Caki2 (cell line): Measurements from ENCODE around the gene RABGAP1L. TPM values are rescaled to one million over a fixed set of nuclear protein-coding genes. Genes with fewer than 3 reads are reported as not detected.
"Not testable (repeated sequence)": the region's sequence is repeated elsewhere in the genome, so short reads cannot be mapped to it uniquely, and the experiment has no call there.

Experiments used
- DNase-seq: peaks from one replicate; pipeline ENCODE4 v3.0.0-alpha.2; 2015; ENCODE audit warnings: low read depth
- in situ Hi-C: cut with HindIII; loops from 2 replicates; pipeline ENCODE4 v1.10.0; 2016; ENCODE audit warnings: low sequenced_read_pairs, low pct_unique_long_range_greater_than_20kb, mixed read lengths
- total RNA-seq: library from RNA; depleted of rRNA; stranded (reverse); fragments of >200 nt; shearing (Covaris generic); gene quantifications from 2 replicates; pipeline ENCODE4 v1.2.3, GENCODE V29; 2014; ENCODE audit warnings: low replicate concordance

The RABGAP1L gene
- total RNA-seq, 1 experiment from 2014 or later = 6.8 TPM

DNA sequence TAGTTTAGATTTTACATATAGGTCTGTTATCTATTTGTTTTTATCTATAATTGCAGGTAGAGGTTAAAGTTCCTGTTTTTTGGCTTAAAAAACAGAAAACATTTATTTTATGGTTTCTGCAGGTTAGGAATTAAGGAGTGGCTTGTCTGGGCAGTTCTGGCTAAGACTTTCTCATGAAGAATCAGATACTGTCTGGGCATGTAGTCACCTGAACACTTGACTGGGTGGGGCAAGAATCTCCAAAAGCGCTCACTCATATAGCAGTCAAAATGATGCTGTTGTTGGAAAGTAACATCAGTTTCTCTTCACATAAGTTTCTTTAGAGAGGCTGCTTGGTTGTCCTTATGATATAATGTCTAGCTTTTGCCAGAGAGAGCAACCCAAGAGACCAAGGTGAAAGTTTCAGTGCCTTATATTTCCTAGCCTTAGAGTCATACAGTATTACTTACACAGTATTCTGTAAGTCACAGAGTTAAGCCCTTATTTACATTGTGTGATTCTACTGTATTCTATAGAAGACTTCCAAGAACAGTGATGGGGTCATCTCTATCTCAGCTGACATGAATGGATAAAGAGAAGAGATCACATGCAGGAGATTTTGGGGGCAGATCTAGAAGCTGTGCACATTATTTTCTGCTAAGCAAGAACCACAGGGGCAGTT lies 163.0 kb downstream of the RABGAP1L start:
- DNase-seq = no peak
- in situ Hi-C loops = no loop called here

DNA sequence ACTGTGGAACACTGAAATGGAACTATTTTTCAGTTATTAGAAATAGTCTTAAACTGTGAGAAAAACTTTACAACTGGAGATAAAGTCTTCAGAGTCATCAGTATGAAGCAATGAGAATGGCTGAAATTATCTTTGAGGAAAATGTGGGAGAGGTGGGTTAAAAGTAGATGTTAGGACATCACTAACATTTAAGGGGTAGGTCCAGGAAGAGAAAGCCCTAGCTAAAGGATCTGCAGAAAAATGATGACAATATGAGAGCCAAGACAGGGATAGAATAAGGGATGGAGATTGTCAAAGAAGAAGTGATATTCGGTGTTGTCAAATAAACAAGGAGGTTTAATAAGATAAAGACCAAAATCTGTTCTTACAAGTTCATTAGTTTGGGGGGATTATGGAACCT lies 165.2 kb downstream of the RABGAP1L start:
- in situ Hi-C loops = no loop called here
- no peak for DNase-seq

DNA sequence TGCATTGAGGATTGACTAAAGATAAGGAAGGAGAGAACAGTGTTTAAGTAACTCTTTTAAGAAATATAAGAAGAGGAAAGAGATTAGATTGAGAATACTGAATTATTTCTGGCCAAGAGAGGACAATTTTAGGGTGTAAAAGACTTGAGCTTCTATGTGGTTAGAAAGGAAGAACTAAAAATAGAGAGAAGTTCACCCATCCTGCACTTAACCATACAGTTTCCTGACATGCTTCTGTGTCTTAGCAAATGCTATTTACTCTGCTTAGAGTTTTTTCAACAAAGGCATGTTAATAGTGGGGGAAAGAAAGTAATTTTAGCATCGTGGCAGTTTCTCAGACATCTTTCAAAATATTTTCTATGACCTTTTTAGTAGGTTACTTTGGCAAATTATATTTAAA lies 165.6 kb downstream of the RABGAP1L start:
- DNase-seq = no peak
- in situ Hi-C loops = no loop called here

DNA sequence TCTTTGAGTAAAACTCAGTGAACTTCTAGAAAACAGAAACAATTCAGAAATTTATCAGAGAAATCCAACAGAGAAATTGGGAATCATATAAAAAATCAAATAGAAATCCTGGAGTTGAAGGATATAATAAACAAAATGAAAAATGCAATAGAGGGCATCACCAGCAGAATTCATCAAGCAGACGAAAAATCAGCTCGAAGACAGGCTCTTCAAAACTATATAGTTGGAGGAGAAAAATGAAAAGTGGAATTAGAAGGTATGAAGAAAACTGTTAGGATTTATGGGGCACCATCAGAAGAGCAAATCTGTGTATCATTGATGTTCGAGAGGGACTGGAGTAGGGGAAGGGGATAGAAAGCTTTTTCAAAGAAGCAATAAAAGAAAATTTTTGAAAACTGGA lies 167.0 kb downstream of the RABGAP1L start:
- in situ Hi-C loops = no loop called here
- DNase-seq = no peak

DNA sequence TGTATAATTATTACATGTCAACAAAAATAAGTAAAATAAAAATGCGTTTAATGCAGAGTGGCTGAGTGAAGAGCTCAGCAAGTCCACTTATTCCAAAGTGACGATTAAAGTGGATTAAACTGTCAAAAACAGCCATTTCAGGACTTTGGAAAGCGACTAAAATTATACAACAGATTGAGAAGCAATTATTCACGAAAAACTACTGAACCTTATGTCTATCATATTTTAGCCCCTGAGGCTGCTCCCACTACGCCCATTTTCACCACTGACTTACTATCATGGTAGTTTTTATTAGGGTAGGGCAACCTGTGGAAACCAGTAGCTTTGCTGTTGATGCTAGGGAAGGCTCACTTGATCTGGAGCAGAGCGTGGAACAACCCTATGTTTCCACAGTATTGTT lies 174.1 kb downstream of the RABGAP1L start:
- in situ Hi-C loops = no loop called here
- no peak for DNase-seq

DNA sequence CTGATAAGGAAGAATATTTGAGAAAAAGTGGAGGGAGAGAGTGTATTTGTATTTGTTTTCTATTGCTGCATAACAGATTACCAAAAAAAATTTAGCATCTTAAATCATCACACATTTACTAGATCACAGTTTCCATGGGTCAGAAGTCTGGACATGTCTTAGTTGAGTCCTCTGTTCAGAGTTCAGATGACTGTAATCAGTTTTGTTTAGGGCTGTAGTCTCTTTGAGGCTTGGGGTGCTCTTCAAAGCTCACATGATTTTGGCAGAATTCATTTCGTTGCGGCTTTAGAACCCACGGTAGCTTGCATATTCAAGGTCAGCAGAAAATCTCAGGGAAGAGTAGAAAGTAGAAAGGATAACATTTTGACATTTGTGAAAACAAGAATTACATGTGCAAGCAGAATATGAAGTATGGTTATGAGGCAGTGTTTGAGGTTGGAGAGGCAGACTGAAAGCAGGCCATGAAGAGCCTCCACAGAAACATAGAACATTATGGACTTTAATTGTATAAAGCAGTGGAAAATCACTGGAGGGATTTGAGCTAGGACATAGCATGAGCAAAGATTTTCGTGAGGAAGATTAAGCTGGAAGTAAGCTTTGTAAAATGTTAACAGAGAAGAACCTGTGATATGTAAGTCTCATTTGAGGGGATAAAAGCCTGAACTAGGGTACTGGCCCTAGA lies 177.8 kb downstream of the RABGAP1L start:
- in situ Hi-C loops = no loop called here
- no peak for DNase-seq

DNA sequence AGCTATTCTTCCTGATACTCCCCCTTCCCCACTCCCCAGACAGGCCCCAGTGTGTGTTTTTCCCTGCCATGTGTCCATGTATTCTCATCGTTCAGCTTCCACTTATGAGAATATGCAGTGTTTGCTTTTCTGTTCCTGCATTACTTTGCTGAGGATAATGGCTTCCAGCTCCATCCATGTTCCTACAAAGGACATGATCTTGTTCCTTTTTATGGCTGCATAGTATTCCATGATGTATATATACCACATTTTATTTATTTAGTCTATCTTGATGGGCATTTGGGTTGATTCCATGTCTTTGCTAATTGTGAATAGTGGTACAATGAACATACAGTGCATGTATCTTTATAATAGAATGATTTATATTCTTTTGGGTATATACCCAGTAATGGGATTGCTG lies 181.1 kb downstream of the RABGAP1L start:
- DNase-seq, in situ Hi-C loops: not testable (repeated sequence)

DNA sequence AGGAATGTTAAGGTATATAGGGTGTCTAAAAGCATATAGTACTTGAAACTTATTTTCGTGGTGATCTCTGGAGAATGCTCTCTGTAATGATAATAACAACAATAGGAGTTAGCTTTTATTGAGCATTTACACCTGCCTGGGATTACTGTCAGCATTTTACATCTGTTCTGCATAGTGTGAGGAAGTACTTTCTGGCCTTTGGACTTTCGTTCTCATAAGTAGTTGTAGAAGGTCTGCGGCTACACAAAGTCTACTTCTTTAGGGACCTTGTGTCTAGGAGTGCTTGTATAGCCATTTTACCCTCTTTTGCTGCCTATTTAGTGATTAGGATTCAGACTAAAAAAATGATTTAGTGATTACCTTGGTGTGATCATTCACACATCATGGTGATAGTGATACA lies 184.8 kb downstream of the RABGAP1L start:
- in situ Hi-C loops = no loop called here
- DNase-seq = no peak

DNA sequence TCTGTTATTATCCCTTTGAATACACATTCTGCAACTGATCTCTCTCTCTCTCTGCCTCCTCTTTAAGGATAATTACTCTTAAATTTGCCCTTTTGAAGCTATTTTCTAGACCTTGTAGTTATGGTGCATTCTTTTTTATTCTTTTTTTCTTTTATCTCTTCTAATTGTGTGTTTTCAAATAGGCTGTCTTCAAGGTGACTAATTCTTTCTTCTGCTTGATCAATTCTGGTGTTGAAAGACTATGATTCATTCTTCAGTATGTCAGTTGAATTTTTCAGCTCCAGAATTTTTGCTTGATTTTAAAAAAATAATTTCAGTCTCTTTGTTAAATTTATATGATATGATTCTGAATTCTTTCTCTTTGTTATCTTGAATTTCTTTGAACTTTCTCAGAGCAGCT lies 192.8 kb downstream of the RABGAP1L start:
- no peak for DNase-seq
- in situ Hi-C loops = no loop called here

DNA sequence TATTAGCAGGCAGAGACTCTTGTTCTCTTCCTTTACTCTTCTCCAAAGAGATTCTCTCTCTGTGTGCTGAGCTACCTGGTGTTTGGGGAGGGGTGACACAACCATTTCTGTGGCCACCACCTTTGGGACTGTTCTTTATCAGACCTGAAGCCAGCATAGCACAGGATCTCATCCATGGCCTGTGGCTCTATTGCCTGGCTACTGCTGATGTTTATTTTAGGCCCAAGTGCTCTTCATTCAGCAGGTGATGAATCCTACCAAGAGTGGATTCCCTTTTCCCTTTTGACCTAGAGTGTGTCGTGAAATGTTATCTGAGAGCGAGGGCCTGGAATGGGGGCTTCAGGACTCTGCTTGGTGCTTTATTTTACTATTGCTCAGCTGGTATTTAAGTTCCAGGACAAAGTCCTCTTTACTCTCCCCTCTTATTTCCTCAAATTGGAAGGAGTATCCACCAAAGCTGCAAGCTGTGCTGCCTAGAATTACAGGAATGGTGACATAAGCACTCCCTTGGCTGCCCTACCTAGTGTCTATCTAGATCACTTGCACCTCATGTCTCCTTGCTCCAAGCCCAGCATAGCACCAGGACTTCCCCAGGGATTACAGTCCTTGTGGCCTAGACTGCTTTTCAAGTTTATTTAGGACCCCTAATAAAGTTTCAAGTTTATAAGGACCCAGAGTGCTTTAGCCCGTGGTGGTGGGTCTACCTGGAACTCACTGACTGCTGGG lies 193.7 kb downstream of the RABGAP1L start:
- no peak for DNase-seq
- in situ Hi-C loops = no loop called here

DNA sequence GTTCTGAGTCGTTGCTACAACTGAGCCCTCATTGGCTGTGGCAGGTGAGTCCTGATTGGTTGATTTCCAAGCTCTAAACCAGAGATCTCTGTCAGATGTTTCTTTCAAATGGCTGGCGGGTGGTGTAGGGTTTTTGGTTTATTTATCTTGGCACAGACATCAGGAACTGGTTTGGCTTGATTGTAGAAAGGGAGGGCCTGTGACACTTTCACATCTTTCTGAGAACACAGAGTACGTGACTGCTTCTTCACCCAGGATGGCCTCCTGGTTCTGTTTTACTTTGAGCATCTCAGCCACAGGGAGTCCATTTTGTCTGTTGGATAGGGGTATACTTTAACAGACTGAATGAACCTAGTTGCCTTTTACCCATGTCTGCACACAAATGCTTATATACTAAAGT lies 199.0 kb downstream of the RABGAP1L start:
- DNase-seq = no peak

DNA sequence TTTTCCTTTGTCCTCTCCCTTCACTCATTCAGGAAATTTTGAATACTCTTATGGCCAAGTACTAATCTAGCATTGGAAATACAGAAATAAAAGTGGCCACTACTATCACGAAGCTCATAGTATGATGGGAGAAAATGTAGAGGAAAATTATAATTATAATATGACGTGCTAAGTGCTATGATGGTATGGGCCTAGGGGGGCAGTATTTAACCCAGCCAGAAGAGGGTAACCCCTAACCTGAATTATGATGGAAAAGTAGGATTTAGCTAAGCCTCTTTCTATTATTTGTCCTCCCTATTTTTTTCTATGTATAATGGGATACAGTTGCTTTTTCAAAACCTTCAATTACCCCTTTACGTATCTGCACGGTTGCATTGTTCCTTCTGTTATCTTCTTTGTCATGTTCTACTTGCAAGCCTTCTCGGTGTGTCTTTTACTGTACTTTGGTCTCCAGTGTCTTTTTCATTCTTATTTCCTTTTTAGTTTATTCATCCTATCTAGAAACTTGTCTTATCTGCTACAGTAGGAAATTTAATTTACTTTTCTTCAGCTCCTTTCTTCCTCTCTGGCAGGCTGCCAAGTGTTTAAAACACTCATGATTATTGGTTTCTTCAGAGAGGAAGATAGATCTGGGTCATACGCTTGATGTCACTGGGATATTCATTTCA lies 199.6 kb downstream of the RABGAP1L start:
- DNase-seq = no peak
- in situ Hi-C loops = no loop called here

More for the DNA sequence above, 199.0 kb downstream of the RABGAP1L start:
- in situ Hi-C loops = no loop called here

DNA sequence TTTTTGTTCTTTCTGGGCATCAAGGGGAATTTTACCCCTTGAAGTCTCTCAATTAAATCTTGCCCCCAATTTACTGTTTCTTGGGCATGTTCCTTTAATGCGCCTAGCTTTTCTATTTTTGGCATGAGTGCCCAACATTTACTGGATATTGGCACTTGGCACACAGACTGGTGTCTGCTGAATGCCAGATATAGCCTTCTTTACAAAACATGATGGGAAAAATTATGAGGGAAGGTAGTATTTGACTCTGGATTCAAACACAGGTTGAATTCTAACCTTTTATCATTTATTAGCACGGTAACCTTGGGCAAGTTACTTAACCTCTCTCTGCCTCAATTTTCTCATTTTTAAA lies 200.1 kb downstream of the RABGAP1L start:
- in situ Hi-C loops = no loop called here
- DNase-seq = no peak

DNA sequence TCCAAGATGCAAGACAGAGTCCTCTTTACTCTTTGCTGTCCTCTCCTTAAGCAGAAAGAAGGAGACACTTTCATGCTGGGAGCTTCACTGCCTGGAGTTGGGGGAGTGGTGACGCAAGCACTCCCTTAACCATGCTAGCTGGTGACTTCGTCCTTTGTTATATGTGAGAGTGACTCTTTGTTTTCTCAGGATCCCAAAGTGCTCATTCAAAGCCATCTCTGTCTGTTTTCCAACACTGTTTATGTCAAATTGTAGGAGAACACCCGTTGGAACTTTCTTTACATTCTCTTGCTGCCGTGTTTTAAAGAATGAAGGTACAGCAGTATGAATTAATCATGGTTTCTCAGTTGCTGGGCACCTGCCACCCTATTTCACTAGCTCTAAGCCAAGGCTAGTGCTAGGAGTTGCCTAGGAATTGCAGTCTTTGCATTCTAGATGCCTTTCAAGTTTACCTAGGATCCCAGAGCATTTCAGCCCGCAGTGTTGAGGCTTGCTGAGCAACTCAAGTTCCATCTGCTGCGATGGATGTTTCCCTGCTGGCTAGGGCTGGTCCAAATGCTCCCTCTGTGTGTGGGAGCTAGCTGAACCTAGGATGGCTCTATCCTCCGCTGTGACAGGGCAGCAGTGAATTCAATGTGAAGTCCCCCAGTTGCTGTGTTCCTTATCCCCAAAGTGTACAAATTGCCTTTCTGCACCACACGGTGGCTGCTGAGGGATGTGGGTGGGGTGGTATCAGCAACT lies 205.8 kb downstream of the RABGAP1L start:
- no peak for DNase-seq
- in situ Hi-C loops = no loop called here

DNA sequence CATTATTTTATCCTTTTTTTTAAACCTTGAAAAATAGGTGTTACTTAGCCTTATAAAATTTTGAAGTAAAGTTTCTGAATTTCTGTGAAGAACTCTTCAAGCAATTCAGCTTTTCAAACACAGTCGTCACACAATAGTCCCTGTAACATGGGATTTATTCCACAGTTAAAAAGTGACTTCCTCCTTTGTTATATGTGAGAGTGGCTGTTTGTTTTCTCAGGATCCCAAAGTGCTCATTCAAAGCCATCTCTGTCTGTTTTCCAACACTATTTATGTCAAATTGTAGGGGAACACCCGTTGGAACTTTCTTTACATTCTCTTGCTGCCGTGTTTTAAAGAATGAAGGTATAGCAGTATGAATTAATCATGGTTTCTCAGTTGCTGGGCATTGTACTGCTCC lies 207.6 kb downstream of the RABGAP1L start:
- in situ Hi-C loops = no loop called here
- DNase-seq = no peak

DNA sequence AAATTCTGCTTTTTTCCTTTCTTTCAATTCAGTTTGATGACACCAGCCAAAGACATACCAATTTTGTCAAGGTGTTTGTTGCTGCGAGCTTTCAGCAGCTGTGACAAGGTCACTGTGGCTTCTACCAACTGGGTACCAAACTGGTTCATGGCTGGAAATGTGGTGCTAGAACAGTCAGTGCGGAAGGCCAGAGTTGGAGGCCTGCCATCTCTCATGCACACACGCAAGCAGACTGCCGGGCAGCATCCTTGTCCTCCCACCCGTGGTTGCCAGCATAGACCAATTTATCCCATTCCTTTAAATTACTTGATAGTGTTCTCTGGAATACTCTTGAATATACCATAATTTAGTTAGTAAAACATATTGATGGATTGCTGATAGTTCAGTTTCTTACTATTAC lies 208.6 kb downstream of the RABGAP1L start:
- no peak for DNase-seq
- in situ Hi-C loops = no loop called here

DNA sequence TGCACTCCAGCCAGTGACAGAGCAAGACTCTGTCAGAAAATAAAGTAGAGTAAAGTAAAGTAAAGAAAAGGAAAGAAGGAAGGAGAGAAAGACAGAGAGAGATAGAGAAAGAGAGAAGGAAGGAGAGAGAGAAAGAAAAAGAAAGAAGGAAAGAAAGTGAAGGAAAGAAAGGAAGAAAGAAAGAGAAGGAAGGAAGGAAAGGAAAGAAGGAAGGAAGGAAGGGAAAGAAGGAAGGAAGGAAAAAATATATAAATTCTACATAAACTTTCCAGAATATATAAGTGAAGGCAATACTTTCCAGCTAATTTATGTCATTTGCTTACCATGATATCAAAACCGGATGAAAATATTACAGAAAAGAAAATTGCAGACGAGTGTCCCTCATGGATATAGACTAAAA lies 216.7 kb downstream of the RABGAP1L start:
- no peak for DNase-seq
- in situ Hi-C loops = no loop called here

DNA sequence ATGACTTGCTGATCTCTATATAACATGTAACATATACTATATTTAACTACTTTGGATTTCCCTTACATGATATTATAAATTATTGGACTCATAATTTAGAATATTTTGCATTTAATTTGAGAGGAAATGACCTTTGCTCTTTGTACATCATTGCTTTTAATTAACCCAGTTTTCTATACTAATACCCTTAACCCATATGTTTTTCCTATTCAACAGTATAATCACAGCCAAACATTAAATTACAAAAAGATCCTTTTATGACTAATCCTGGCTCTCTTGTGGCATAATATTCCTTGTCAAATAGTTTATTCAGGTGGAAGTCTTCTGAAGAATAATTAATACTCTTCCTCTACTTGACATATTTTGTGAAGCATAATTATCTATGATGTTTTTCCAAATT lies 232.4 kb downstream of the RABGAP1L start:
- DNase-seq = no peak
- in situ Hi-C loops = no loop called here
